Measurements from ENCODE around the gene YWHAB. TPM values are rescaled to one million over a fixed set of nuclear protein-coding genes. Genes with fewer than 3 reads are reported as not detected.

YWHAB gene
- total and polyA plus RNA-seq, 4 experiments from 2014 or later, result 245 to 616 (median 408) TPM

- CTCF ChIA-PET (ENCODE audit: partially characterized antibody), result interaction anchor here (1.0 to 4.3 kb wide), 5 partner anchors 14 to 185 kb away, joined by 3 to 32 read pairs (median 3); partner anchors contain the start of gene STK4
- Histone ChIP-seq H3K9me3 (ENCODE audit: control insufficient read depth in 1 of 2, low read length in 2 of 2) (no peaks in the 10 kb centered on the region), H3K36me3 (ENCODE audit: insufficient read depth, low read length) (peaks cover 27% of the 10 kb centered on the region), H3K27me3 (ENCODE audit: insufficient read depth, low read length) (no peaks in the 10 kb centered on the region), H3K4me3 (ENCODE audit: low read length in 2 of 2) (peak overlapping the region; percentile 42 to 61), H3K27ac (ENCODE audit: low read depth, low read length) (no peak overlapping the region), H3K4me1 (ENCODE audit: insufficient read depth, low read length) (peaks cover 19% of the 10 kb centered on the region)
- DNase-seq, result no peak
- peaks cover 21 to 49% of the 10 kb centered on the region in 2 donors for H3K36me3 Mint-ChIP-seq
- H3K4me3 Mint-ChIP-seq, result peak overlapping the region; percentile 82 to 92 (median 86)
- intact Hi-C loops (cut with micrococcal nuclease), result loop anchor here (1.0 to 5.0 kb wide), 2 partner anchors 102 to 185 kb away; no protein-coding TSS in a partner anchor
- peaks cover 14 to 46% (median 31%) of the 10 kb centered on the region in 4 donors for H3K4me1 Mint-ChIP-seq
- POLR2A ChIA-PET (ENCODE audit: partially characterized antibody), result interaction anchor here (0.5 to 3.5 kb wide), 4 partner anchors 19 to 144 kb away, joined by 3 to 22 read pairs (median 5); partner anchors contain the start of gene YWHAB
- H3K27me3 Mint-ChIP-seq, result no peaks in the 10 kb centered on the region
- peak overlapping the region in 6 of 7 donors; percentile 29 to 85 (median 70) for H3K27ac Mint-ChIP-seq
- no peaks in the 10 kb centered on the region for H3K9me3 Mint-ChIP-seq
These were observed 25.3 kb downstream of the YWHAB start for GRCh38 chr20:44910690-44911262.

GRCh38 chr20:44911264-44911921 lies 25.9 kb downstream of the YWHAB start:
- H3K27ac ChIP-seq (ENCODE audit: low read depth, low read length), result no peak overlapping the region
- Mint-ChIP-seq H3K9me3 (no peaks in the 10 kb centered on the region), H3K36me3 (peaks cover 16 to 44% of the 10 kb centered on the region in 2 donors), H3K4me1 (peaks cover 14 to 43% (median 30%) of the 10 kb centered on the region in 4 donors), H3K27me3 (no peaks in the 10 kb centered on the region), H3K4me3 (peak overlapping the region in 6 of 8 donors; percentile 31 to 77 (median 60)), H3K27ac (peak overlapping the region in 3 of 7 donors; percentile 16 to 64 (median 42))
- peak in 2 of 5 donors; percentile 28 to 36 for DNase-seq
- peaks cover 21% of the 10 kb centered on the region for H3K36me3 ChIP-seq (ENCODE audit: insufficient read depth, low read length)
- peaks cover 19% of the 10 kb centered on the region for H3K4me1 ChIP-seq (ENCODE audit: insufficient read depth, low read length)
- ChIA-PET POLR2A (ENCODE audit: partially characterized antibody) (interaction anchor here (0.5 to 3.5 kb wide), 4 partner anchors 19 to 143 kb away, joined by 3 to 22 read pairs (median 5); partner anchors contain the start of gene YWHAB), CTCF (ENCODE audit: partially characterized antibody) (interaction anchor here (1.0 to 4.3 kb wide), 4 partner anchors 15 to 185 kb away, joined by 3 to 32 read pairs (median 11); partner anchors contain the start of gene STK4)
- no peaks in the 10 kb centered on the region for H3K27me3 ChIP-seq (ENCODE audit: insufficient read depth, low read length)
- no peak overlapping the region for H3K4me3 ChIP-seq (ENCODE audit: low read length in 2 of 2)
- intact Hi-C loops (cut with micrococcal nuclease), result loop anchor here (1.0 to 5.0 kb wide), 2 partner anchors 101 to 184 kb away; no protein-coding TSS in a partner anchor
- H3K9me3 ChIP-seq (ENCODE audit: control insufficient read depth in 1 of 2, low read length in 2 of 2), result no peaks in the 10 kb centered on the region

GRCh38 chr20:44912189-44912588 lies 26.7 kb downstream of the YWHAB start:
- Histone ChIP-seq H3K27me3 (ENCODE audit: insufficient read depth, low read length) (no peaks in the 10 kb centered on the region), H3K27ac (ENCODE audit: low read depth, low read length) (no peak overlapping the region), H3K4me3 (ENCODE audit: low read length in 2 of 2) (no peak overlapping the region), H3K36me3 (ENCODE audit: insufficient read depth, low read length) (peaks cover 18% of the 10 kb centered on the region), H3K9me3 (ENCODE audit: control insufficient read depth in 1 of 2, low read length in 2 of 2) (no peaks in the 10 kb centered on the region), H3K4me1 (ENCODE audit: insufficient read depth, low read length) (peaks cover 19% of the 10 kb centered on the region)
- CTCF ChIA-PET (ENCODE audit: partially characterized antibody), result interaction anchor here (1.6 to 4.3 kb wide), 2 partner anchors 9 to 184 kb away, joined by 5 to 19 read pairs; no protein-coding TSS in a partner anchor
- peak overlapping the region in 4 of 7 donors; percentile 16 to 66 (median 26) for H3K27ac Mint-ChIP-seq
- no peaks in the 10 kb centered on the region for H3K27me3 Mint-ChIP-seq
- H3K9me3 Mint-ChIP-seq, result no peaks in the 10 kb centered on the region
- H3K4me1 Mint-ChIP-seq, result peaks cover 14 to 43% (median 30%) of the 10 kb centered on the region in 4 donors
- intact Hi-C loops (cut with micrococcal nuclease), result loop anchor here (5.0 kb wide), 1 partner anchor 100 kb away; no protein-coding TSS in a partner anchor
- peak overlapping the region in 2 of 8 donors; percentile 47 to 59 for H3K4me3 Mint-ChIP-seq
- no peak for DNase-seq
- H3K36me3 Mint-ChIP-seq, result peaks cover 21 to 36% of the 10 kb centered on the region in 2 donors
- POLR2A ChIA-PET (ENCODE audit: partially characterized antibody), result interaction anchor here (3.5 kb wide), 1 partner anchor 24 kb away, joined by 22 read pairs; no protein-coding TSS in a partner anchor

GRCh38 chr20:44914924-44915323 lies 29.4 kb downstream of the YWHAB start:
- CTCF ChIA-PET (ENCODE audit: partially characterized antibody), result interaction anchor here (0.7 to 1.0 kb wide), 2 partner anchors 12 to 78 kb away, joined by 3 to 4 read pairs; no protein-coding TSS in a partner anchor
- POLR2A ChIA-PET (ENCODE audit: partially characterized antibody), result interaction anchor here (1.7 kb wide), 1 partner anchor 52 kb away, joined by 4 read pairs; no protein-coding TSS in a partner anchor
- no peaks in the 10 kb centered on the region for H3K9me3 ChIP-seq (ENCODE audit: control insufficient read depth in 1 of 2, low read length in 2 of 2)
- peaks cover 3% of the 10 kb centered on the region for H3K36me3 ChIP-seq (ENCODE audit: insufficient read depth, low read length)
- Mint-ChIP-seq H3K27ac (peak overlapping the region in 5 of 7 donors; percentile 25 to 79 (median 40)), H3K4me1 (peaks cover 6 to 31% (median 20%) of the 10 kb centered on the region in 4 donors), H3K27me3 (no peaks in the 10 kb centered on the region), H3K9me3 (no peaks in the 10 kb centered on the region), H3K4me3 (no peak overlapping the region), H3K36me3 (peaks cover 12 to 21% of the 10 kb centered on the region in 2 donors)
- H3K4me3 ChIP-seq (ENCODE audit: low read length in 2 of 2), result no peak overlapping the region
- no peak overlapping the region for H3K27ac ChIP-seq (ENCODE audit: low read depth, low read length)
- intact Hi-C loops (cut with micrococcal nuclease), result loop anchor here (5.0 kb wide), 1 partner anchor 97 kb away; no protein-coding TSS in a partner anchor
- H3K4me1 ChIP-seq (ENCODE audit: insufficient read depth, low read length), result peaks cover 8% of the 10 kb centered on the region
- DNase-seq, result no peak
- no peaks in the 10 kb centered on the region for H3K27me3 ChIP-seq (ENCODE audit: insufficient read depth, low read length)

- Mint-ChIP-seq H3K4me3 (no peak overlapping the region), H3K9me3 (no peaks in the 10 kb centered on the region), H3K4me1 (peaks cover 6 to 16% (median 13%) of the 10 kb centered on the region in 4 donors), H3K27me3 (no peaks in the 10 kb centered on the region), H3K36me3 (peaks cover 12 to 21% of the 10 kb centered on the region in 2 donors), H3K27ac (peak overlapping the region in 1 of 7 donors; percentile 78)
- Histone ChIP-seq H3K27me3 (ENCODE audit: insufficient read depth, low read length) (no peaks in the 10 kb centered on the region), H3K27ac (ENCODE audit: low read depth, low read length) (no peak overlapping the region), H3K4me1 (ENCODE audit: insufficient read depth, low read length) (no peaks in the 10 kb centered on the region), H3K9me3 (ENCODE audit: control insufficient read depth in 1 of 2, low read length in 2 of 2) (no peaks in the 10 kb centered on the region), H3K36me3 (ENCODE audit: insufficient read depth, low read length) (peaks cover 3% of the 10 kb centered on the region), H3K4me3 (ENCODE audit: low read length in 2 of 2) (no peak overlapping the region)
- ChIA-PET CTCF (ENCODE audit: partially characterized antibody) (interaction anchor here (0.8 kb wide), 1 partner anchor 47 kb away, joined by 5 read pairs; no protein-coding TSS in a partner anchor), POLR2A (ENCODE audit: partially characterized antibody) (no interaction called here)
- no peak for DNase-seq
- intact Hi-C loops (cut with micrococcal nuclease), result no loop called here
These were observed 31.1 kb downstream of the YWHAB start for GRCh38 chr20:44916586-44916985.

GRCh38 chr20:44917399-44917798 lies 31.9 kb downstream of the YWHAB start:
- H3K4me3 ChIP-seq (ENCODE audit: low read length in 2 of 2), result no peak overlapping the region
- H3K36me3 ChIP-seq (ENCODE audit: insufficient read depth, low read length), result peaks cover 3% of the 10 kb centered on the region
- Mint-ChIP-seq H3K4me1 (peaks cover 6 to 10% (median 9%) of the 10 kb centered on the region in 4 donors), H3K27me3 (no peaks in the 10 kb centered on the region), H3K36me3 (peaks cover 12 to 23% of the 10 kb centered on the region in 2 donors), H3K9me3 (no peaks in the 10 kb centered on the region), H3K4me3 (no peak overlapping the region), H3K27ac (no peak overlapping the region)
- intact Hi-C loops (cut with micrococcal nuclease), result no loop called here
- H3K9me3 ChIP-seq (ENCODE audit: control insufficient read depth in 1 of 2, low read length in 2 of 2), result no peaks in the 10 kb centered on the region
- no peaks in the 10 kb centered on the region for H3K27me3 ChIP-seq (ENCODE audit: insufficient read depth, low read length)
- DNase-seq, result no peak
- ChIA-PET CTCF (ENCODE audit: partially characterized antibody) (interaction anchor here (0.8 kb wide), 1 partner anchor 47 kb away, joined by 5 read pairs; no protein-coding TSS in a partner anchor), POLR2A (ENCODE audit: partially characterized antibody) (no interaction called here)
- no peaks in the 10 kb centered on the region for H3K4me1 ChIP-seq (ENCODE audit: insufficient read depth, low read length)
- H3K27ac ChIP-seq (ENCODE audit: low read depth, low read length), result no peak overlapping the region
